Activated naive CD4-positive, alpha-beta T cell treated with anti-CD3 and anti-CD28 coated beads for 36 hours (primary cell): ENCODE data around the gene PHYKPL. TPM values are rescaled to one million over a fixed set of nuclear protein-coding genes. Genes with fewer than 3 reads are reported as not detected.
"Not testable (repeated sequence)": the region's sequence is repeated elsewhere in the genome, so short reads cannot be mapped to it uniquely, and the experiment has no call there.

Source experiments
- CTCF ChIA-PET: fragments of 350-600 bp; sonication (Branson Sonifier 250); formaldehyde crosslinking; loops from one replicate; lab custom pipeline; 2021; ENCODE audit warnings: antibody characterized with exemption; lab: Charles Lee
- DNase-seq: peaks from one replicate; pipeline ENCODE4 v3.0.0-alpha.2; 2020
- H3K27ac Mint-ChIP-seq: one replicate; pipeline ENCODE4 v1.8.0; 2021; ENCODE audit warnings: mild to moderate bottlenecking, mixed read lengths
- H3K27me3 Mint-ChIP-seq: one replicate; pipeline ENCODE4 v1.8.0; 2021; ENCODE audit warnings: low read depth, mixed read lengths
- H3K36me3 Mint-ChIP-seq: one replicate; pipeline ENCODE4 v1.8.0; 2021; ENCODE audit warnings: low read depth, mixed read lengths
- H3K4me1 Mint-ChIP-seq: one replicate; pipeline ENCODE4 v1.8.0; 2021; ENCODE audit warnings: low read depth, mixed read lengths
- H3K4me3 Mint-ChIP-seq: one replicate; pipeline ENCODE4 v1.8.0; 2021; ENCODE audit warnings: mild to moderate bottlenecking, moderate library complexity, mixed read lengths
- H3K9me3 Mint-ChIP-seq: one replicate; pipeline ENCODE4 v1.8.0; 2021; ENCODE audit warnings: mixed read lengths
- intact Hi-C: fragments of 100-400 bp; cut with micrococcal nuclease; formaldehyde crosslinking; loops from one replicate; pipeline ENCODE4 v1.15.1; 2023
- total RNA-seq, 2 experiments: library from RNA; stranded (reverse); gene quantifications; one replicate each; pipeline ENCODE4 v1.2.3, GENCODE V29; 2021

PHYKPL gene
- total RNA-seq, 2 experiments from 2014 or later = 50.9 to 51.2 TPM

DNA sequence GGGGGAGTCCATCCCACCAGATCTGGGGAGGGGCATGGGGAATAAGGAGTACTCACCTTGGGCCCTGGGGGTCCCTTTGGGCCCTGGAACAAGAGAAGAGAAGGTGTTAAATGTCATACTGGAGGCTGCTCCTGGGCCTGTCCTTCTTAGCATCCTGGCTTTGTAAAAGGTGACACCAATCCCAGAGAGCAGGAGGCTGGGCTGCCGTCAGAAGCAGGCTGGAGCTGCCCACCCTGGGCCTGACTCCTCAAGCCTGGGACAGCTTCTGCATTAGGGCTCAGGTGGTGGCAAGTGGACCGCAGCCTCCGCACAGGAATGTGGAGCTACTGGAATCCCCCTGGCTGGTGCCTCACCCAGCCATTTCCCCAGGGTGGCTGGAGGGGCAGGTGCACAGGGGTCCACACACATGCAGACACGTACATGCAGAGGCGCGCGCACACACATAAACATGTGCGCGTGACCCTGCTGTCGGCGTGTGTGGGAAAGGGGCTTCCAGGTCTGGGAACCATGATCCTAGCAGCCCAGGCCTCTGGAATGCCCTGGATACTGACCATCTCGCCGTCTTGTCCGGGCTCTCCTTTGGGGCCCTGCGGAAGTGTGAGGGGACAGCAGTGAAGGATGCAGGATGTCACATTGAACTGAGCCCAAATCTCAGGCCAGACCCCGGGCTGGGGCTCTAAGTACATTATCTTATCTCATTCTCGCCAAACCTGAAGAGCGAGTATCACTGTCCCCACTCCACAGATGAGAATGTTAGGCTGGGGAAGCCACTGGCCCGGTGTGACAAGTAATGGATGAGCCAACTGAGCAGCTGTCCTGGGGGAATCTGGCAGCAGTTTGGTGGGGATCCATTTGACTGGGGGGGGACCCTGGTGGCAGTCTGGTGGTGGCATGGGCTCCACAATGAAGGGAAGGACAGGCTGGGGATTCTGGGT lies 29.3 kb upstream of the PHYKPL start:
- Mint-ChIP-seq H3K27ac (no peak overlapping the region), H3K36me3 (no peaks in the 10 kb centered on the region), H3K9me3 (no peaks in the 10 kb centered on the region), H3K27me3 (no peaks in the 10 kb centered on the region), H3K4me1 (no peaks in the 10 kb centered on the region), H3K4me3 (no peak overlapping the region)
- CTCF ChIA-PET = no interaction called here
- intact Hi-C loops = no loop called here
- DNase-seq = no peak

DNA sequence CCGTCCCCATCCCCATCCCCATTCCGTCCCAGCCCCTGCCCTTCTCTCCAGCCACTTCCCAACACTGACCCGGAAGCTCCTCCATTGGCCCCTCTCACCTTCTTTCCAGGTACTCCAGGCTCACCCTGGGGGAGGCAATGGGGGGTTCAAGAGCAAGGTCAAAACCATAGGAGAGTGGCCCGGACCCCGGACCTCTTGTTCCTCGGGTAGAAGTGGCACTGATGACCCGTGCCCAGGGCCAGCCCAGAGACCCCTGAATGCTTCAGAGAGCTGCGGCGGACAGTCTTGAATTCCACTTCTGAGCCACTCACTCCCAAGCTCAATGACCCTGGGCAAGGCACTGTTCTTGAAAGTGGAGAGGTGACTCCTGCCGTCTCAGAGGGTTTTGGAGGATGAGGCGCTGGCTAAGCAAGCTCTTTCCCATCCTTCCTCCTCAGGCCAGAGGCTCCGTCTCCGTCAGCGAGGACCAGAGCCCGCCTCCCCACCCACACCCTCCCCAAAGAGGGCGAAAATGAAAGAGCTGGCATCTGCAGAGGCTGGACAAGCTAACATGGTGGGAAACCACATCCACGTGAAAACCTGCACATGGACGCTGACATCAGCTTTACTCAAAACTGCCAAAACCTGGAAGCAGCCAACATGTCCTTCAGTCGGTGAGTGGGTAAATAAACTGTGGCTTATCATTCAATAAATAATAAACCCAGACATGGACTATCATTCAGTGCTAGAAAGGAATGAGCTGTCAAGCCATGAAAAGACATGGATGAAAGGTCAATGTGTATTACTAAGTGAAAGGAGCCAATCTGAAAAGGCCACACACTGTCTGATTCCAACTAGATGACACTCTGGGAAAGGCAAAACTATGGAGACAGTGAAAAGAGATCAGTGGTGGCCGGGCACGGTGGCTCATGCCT lies 27.3 kb upstream of the PHYKPL start:
- Mint-ChIP-seq H3K27ac (no peak overlapping the region), H3K9me3 (no peaks in the 10 kb centered on the region), H3K36me3 (no peaks in the 10 kb centered on the region), H3K4me3 (no peak overlapping the region), H3K4me1 (no peaks in the 10 kb centered on the region), H3K27me3 (no peaks in the 10 kb centered on the region)
- intact Hi-C loops = no loop called here
- CTCF ChIA-PET = no interaction called here
- DNase-seq = no peak

DNA sequence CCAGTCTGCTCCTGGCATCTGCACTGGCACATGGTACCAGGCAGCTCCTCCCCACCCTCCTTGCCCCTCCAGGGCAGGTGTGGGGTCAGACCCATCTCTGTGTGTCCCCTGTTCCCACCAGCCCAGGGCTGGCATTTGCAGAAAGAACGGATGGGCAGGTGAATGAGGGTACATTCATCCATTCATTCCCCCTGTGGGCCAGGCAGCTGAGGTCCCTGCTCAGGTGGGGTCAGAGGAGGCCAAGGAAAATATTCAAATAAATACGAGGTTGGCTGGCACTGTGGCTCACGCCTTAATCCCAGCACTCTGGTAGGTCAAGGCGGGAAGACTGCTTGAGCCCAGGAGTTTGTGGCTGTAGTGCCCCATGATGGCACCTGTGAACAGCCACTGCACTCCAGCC lies 25.0 kb upstream of the PHYKPL start:
- intact Hi-C loops = no loop called here
- H3K9me3 Mint-ChIP-seq = no peaks in the 10 kb centered on the region
- H3K4me1 Mint-ChIP-seq = no peaks in the 10 kb centered on the region
- CTCF ChIA-PET = no interaction called here
- no peak for DNase-seq
- no peaks in the 10 kb centered on the region for H3K36me3 Mint-ChIP-seq
- no peak overlapping the region for H3K27ac Mint-ChIP-seq
- H3K4me3 Mint-ChIP-seq = no peak overlapping the region
- no peaks in the 10 kb centered on the region for H3K27me3 Mint-ChIP-seq

DNA sequence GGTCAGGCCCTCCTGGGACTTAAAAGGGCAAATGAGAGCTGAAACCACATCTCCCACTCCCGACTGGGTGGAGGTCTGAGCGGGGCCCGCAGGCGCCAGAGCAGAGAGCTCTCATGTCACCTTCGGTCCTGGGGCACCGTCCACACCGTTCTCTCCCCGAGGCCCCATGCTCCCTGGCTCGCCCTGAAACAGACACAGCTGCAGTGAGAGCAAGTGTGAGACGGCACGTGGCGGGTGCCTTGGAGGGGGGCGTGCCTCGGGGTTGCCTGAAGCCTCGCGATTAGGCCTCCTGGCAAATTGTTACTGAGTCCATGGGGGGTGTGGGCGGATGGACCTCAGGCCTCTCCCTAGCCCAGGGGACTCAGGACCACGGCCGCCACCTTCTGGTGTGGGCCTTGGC lies 24.1 kb upstream of the PHYKPL start:
- Mint-ChIP-seq H3K4me3 (no peak overlapping the region), H3K27me3 (no peaks in the 10 kb centered on the region), H3K36me3 (no peaks in the 10 kb centered on the region), H3K4me1 (no peaks in the 10 kb centered on the region), H3K27ac (no peak overlapping the region), H3K9me3 (no peaks in the 10 kb centered on the region)
- CTCF ChIA-PET = no interaction called here
- DNase-seq = no peak
- intact Hi-C loops = no loop called here

DNA sequence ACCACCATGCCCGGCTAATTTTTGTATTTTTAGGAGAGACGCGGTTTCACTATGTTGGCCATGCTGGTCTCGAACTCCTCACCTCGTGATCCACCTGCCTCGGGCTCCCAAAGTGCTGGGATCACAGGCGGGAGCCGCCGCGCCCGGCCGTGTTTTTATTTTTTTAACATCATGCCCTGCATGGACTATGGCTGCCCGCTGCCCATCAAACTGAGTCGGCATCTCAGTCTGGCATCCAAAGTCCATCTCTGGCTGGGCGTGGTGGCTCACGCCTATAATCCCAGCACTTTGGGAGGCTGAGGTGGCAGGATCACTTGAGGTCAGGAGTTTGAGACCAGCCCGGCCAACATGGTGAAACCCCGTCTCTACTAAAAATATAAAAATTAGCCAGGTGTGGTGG lies 21.0 kb upstream of the PHYKPL start:
- H3K9me3 Mint-ChIP-seq, H3K27ac Mint-ChIP-seq, DNase-seq, H3K27me3 Mint-ChIP-seq, intact Hi-C loops, CTCF ChIA-PET, H3K36me3 Mint-ChIP-seq, H3K4me3 Mint-ChIP-seq, H3K4me1 Mint-ChIP-seq: not testable (repeated sequence)

DNA sequence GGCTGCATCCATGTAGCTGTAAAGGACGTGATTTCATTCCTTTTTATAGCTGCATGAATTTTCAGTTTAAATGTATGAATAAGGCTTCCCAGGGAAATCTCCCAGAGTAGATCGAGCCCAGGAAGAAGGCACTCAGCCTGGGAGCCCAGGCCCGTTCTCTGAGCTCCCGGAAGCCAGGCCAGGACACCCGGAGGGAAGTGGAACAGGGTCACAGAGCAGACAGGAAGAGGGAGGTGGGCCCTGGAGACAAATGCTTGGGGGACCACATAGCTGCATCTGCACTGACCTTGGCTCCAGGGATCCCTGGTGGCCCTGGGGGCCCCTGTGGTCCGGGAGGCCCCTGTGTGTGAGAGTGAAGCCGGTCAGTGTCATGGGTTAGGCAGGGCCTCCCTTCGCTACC lies 19.7 kb upstream of the PHYKPL start:
- Mint-ChIP-seq H3K36me3 (no peaks in the 10 kb centered on the region), H3K4me3 (no peak overlapping the region), H3K4me1 (peaks cover 7% of the 10 kb centered on the region), H3K27ac (no peak overlapping the region), H3K9me3 (no peaks in the 10 kb centered on the region), H3K27me3 (no peaks in the 10 kb centered on the region)
- CTCF ChIA-PET = interaction anchor here (1.1 to 1.5 kb wide), 2 partner anchors 17 kb away, joined by 4 to 7 read pairs; no protein-coding TSS in a partner anchor
- intact Hi-C loops = no loop called here
- DNase-seq = no peak

DNA sequence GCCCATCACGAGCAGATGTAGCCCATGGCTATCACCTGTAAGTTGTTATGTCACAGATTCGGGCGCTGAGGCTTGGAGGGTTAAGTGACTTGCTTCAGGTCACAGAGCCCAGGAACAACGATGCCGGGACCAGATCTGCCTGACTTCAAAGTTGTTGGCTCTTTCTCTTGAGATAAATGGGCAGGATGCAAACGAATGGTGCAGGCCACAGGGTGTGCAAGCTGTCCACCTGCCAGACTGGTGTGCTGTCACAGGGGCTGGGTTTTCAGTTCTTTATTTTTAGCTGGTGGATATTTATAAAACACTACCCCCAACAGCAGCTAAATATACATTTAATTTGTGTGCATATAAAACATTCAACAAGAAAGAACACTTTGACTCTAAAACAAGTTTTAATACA lies 17.7 kb upstream of the PHYKPL start:
- Mint-ChIP-seq H3K27me3 (no peaks in the 10 kb centered on the region), H3K36me3 (no peaks in the 10 kb centered on the region), H3K4me3 (no peak overlapping the region), H3K9me3 (no peaks in the 10 kb centered on the region), H3K4me1 (peaks cover 7% of the 10 kb centered on the region), H3K27ac (no peak overlapping the region)
- intact Hi-C loops = no loop called here
- DNase-seq = no peak
- CTCF ChIA-PET = no interaction called here

DNA sequence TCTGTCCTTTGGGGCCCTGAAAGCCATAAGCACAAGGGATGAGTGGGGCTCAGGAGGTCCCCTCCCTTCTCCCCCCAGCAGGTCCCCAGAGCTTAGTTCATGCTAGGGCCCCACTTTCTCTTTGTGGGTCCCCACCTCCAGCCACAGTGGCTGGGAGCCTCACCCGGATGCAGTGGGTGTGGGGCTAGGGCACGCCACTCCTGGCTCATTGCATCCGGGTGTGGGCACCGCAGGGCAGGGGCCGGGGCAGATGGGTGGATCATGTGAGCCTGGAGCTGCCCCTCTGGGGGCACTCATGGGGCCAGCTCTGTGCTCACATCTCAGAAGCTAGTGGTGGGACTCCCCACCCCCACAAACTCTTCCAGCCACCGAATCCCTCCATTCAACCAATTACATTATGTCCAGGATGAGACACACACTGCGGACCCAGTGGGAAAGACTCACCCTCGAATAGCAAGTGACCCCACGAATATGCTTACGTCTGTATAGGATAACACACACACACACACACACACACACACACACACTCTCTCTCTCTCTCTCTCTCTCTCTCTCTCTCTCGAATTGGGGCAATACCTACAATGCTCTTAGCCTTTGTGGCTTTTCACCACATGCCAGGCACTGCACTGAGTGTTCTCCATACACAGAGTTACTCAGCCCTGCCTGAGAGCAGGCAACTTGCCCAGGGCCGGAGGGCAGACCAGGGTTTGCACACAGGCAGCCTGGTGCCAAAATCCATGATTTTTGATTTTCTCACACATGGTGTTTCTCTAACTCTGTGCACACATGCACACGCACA lies 16.8 kb upstream of the PHYKPL start:
- Mint-ChIP-seq H3K27me3 (no peaks in the 10 kb centered on the region), H3K36me3 (no peaks in the 10 kb centered on the region), H3K27ac (no peak overlapping the region), H3K4me1 (peaks cover 7% of the 10 kb centered on the region), H3K9me3 (no peaks in the 10 kb centered on the region), H3K4me3 (no peak overlapping the region)
- intact Hi-C loops = no loop called here
- CTCF ChIA-PET = no interaction called here
- peak; percentile 55 for DNase-seq

DNA sequence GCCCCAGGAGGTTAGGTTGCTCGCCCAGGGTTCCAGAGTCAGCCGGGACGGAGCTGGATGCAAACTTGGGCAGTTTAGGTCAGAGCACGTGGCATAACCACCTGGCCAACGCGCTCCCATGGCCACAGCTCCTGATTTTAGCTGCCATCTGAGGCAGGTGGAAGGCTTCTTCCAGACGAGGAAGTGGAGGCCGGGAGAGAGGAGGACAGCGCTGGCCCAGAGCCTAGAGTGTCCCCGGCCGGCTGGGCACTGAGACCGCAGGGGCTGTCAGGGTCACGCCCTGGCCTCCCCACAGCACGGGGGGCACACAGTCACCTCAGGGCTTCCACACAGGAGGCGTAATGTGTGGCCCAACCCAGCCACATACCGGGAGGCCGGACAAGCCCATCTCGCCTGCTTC lies 16.1 kb upstream of the PHYKPL start:
- Mint-ChIP-seq H3K36me3 (no peaks in the 10 kb centered on the region), H3K4me3 (no peak overlapping the region), H3K27me3 (no peaks in the 10 kb centered on the region), H3K9me3 (no peaks in the 10 kb centered on the region), H3K27ac (no peak overlapping the region), H3K4me1 (peaks cover 7% of the 10 kb centered on the region)
- DNase-seq = no peak
- CTCF ChIA-PET = no interaction called here
- intact Hi-C loops = no loop called here

DNA sequence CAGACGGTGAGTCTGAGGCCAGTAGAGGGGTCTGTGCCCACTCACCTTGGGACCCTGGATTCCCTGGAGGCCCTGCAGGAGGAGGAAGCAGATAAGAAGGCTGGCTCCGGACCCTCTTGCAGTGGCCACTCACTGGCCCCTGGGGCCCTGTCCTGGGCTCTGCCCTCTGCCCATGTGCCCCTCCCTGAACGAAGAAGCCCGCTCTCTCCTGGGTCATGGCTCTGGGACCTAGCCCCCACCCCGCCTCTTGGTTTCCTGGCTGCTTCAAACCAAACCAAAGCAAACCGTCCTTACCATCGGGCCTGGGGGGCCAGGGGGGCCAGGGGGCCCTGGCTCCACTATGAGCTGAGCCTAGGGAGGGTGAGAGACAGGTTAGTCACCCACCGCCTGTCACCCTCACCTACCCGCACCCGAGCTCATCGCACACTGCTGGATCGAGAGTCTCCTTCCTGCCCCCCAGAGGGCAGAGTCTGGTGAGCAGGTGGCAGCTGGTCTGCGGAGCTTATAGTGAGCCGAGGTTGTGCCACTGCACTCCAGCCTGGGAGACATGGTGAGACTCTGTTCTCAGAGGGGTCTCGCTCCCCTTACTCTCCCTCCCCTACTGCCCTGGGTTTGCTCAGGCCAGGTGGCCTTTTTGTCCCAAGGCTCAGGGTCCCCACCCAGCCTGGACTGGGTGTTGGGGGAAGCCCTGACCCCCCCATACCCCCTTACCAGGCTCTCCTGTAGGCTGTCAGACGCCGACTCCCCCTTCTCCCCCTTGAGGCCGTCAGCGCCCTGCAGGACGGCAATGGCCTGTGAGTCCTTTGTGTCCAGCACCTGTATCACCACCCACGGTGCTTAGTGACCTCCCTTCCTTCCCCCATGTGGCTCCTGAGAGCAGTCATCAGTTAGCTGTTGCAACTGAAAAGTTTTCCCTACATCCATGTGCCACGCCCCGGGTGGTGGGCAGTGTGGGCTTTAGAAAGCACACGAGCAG lies 15.2 kb upstream of the PHYKPL start:
- CTCF ChIA-PET = no interaction called here
- no peaks in the 10 kb centered on the region for H3K27me3 Mint-ChIP-seq

DNA sequence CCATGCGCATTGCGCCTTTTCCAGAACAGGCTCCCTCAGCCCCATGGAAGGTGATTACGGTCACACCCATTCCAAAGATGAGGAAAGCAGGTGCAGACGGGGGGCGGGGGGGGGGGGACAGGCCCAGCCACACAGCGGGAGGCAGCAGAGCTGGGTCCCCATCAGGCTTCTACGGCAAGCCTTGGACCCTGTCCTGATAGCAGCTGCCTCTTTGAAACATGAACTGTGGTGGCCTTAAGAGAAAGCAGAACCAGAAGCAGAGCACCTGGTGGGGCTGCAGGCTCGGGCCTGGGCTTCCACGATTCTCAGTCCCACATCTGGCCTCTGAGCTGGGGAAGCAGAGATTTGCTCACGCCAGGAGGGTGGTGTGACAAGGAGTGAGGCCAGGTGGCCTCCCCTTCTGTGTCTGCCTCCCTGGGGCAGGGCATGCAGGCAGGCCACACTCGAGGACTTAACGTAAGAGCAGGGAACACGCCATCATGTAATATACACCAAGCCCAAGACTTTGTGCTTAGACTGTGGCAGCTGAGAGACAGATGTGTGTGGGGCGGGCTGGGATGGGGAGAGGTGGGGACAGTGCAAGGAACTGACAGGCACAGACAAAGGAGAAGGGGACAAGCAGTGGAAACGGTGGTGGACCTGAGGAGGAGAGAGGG lies 14.2 kb upstream of the PHYKPL start:
- no peak for DNase-seq
- Mint-ChIP-seq H3K4me3 (no peak overlapping the region), H3K27ac (no peak overlapping the region), H3K36me3 (no peaks in the 10 kb centered on the region), H3K4me1 (peaks cover 8% of the 10 kb centered on the region), H3K27me3 (no peaks in the 10 kb centered on the region), H3K9me3 (no peaks in the 10 kb centered on the region)
- intact Hi-C loops = no loop called here
- CTCF ChIA-PET = interaction anchor here (1.4 kb wide), 1 partner anchor 12 kb away, joined by 3 read pairs; no protein-coding TSS in a partner anchor

More for the DNA sequence above, 15.2 kb upstream of the PHYKPL start:
- H3K36me3 Mint-ChIP-seq = no peaks in the 10 kb centered on the region
- no peaks in the 10 kb centered on the region for H3K9me3 Mint-ChIP-seq
- no peak overlapping the region for H3K27ac Mint-ChIP-seq
- no peak overlapping the region for H3K4me3 Mint-ChIP-seq
- intact Hi-C loops = no loop called here
- peak; percentile 43 for DNase-seq
- peaks cover 7% of the 10 kb centered on the region for H3K4me1 Mint-ChIP-seq
